ENCODE measurements around the gene SPR.

- TF ChIP-seq ELF4 (IDR thresholded peaks at IDR 0.05) (no peak), BHLHE40 (IDR thresholded peaks at IDR 0.05; ENCODE audit: borderline replicate concordance) (no peak), SP1 (IDR thresholded peaks at IDR 0.05) (no peak), ARNT (IDR thresholded peaks at IDR 0.05) (no peak), CTBP1 (IDR thresholded peaks at IDR 0.05; ENCODE audit: borderline replicate concordance) (no peak), ZNF384 (IDR thresholded peaks at IDR 0.05) (peak; percentile 82), SUZ12 (IDR thresholded peaks at IDR 0.05) (no peak), NFRKB (IDR thresholded peaks at IDR 0.05) (no peak), FOXK2 (IDR thresholded peaks at IDR 0.05) (no peak), FOXM1 (IDR thresholded peaks at IDR 0.05; ENCODE audit: borderline replicate concordance) (no peak), TARDBP (IDR thresholded peaks at IDR 0.05) (no peak)
- TF ChIP-seq, protein P1, sequence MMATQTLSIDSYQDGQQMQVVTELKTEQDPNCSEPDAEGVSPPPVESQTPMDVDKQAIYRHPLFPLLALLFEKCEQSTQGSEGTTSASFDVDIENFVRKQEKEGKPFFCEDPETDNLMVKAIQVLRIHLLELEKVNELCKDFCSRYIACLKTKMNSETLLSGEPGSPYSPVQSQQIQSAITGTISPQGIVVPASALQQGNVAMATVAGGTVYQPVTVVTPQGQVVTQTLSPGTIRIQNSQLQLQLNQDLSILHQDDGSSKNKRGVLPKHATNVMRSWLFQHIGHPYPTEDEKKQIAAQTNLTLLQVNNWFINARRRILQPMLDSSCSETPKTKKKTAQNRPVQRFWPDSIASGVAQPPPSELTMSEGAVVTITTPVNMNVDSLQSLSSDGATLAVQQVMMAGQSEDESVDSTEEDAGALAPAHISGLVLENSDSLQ (IDR thresholded peaks at IDR 0.05): no peak
Measured at GRCh38 chr2:72859831-72860262, 27.4 kb upstream of the SPR start.
